Suprapubic skin (tissue), 4 donors: ENCODE results near the gene PPP4R1. TPM values are rescaled to one million over a fixed set of nuclear protein-coding genes. Genes with fewer than 3 reads are reported as not detected.

Experiments used
- DNase-seq, 2 donors: peaks; one replicate each; pipeline ENCODE4 v3.0.0-alpha.2; 2019; ENCODE audit warnings: low spot score in 2 of 2
- H3K27ac ChIP-seq: fragments of 200-600 bp; sonication (generic); one replicate; pipeline ENCODE4 v1.5.1; 2019
- H3K27me3 ChIP-seq: fragments of 200-600 bp; sonication (generic); one replicate; pipeline ENCODE4 v1.5.1; 2019
- H3K36me3 ChIP-seq: fragments of 200-600 bp; sonication (generic); one replicate; pipeline ENCODE4 v1.5.1; 2019
- H3K4me1 ChIP-seq: fragments of 200-600 bp; sonication (generic); one replicate; pipeline ENCODE4 v1.5.1; 2019
- H3K4me3 ChIP-seq: fragments of 200-600 bp; sonication (generic); one replicate; pipeline ENCODE4 v1.5.1; 2019; ENCODE audit warnings: mild to moderate bottlenecking
- H3K9me3 ChIP-seq: fragments of 200-600 bp; sonication (generic); one replicate; pipeline ENCODE4 v1.5.1; 2019
- EP300 ChIP-seq: sonication (generic); formaldehyde crosslinking; IDR thresholded peaks from one replicate; pipeline ENCODE4 v1.6.1; 2017; ENCODE audit warnings: antibody characterized with exemption
- POLR2A ChIP-seq, 2 donors: fragments of 450-650 bp; IDR thresholded peaks; one replicate each; pipeline ENCODE4 v1.6.1; 2017; ENCODE audit warnings: antibody characterized with exemption in 2 of 2, mild to moderate bottlenecking in 2 of 2, moderate library complexity in 2 of 2
- POLR2AphosphoS5 ChIP-seq, 3 donors: sonication (generic); formaldehyde crosslinking; IDR thresholded peaks; one replicate each; pipeline ENCODE4 v1.6.1; 2017; ENCODE audit warnings: antibody characterized with exemption in 3 of 3
- WGBS: methylation state at CpG from one replicate; pipeline ENCODE4 v1.1.5; 2018; 5-methylcytosine and 5-hydroxymethylcytosine counted together
- total RNA-seq, 4 donors: library from RNA; depleted of rRNA; stranded (reverse); fragments of >200 nt; gene quantifications; one replicate each; pipeline ENCODE4 v1.1.0, GENCODE V29; 2016
- TF ChIP-seq, protein P1 (sequence below), 2 donors: fragments of 200-600 bp in 1 of 2; fragments of 450-650 bp in 1 of 2; sonication (generic) in 1 of 2; IDR thresholded peaks; one replicate each; pipeline ENCODE4 v1.5.1; 2016 to 2019; ENCODE audit warnings: antibody characterized with exemption in 2 of 2, mild to moderate bottlenecking in 1 of 2, moderate library complexity in 1 of 2

The PPP4R1 gene
- total RNA-seq, 4 donors from 2014 or later = 82.3 to 153 (median 113) TPM

DNA sequence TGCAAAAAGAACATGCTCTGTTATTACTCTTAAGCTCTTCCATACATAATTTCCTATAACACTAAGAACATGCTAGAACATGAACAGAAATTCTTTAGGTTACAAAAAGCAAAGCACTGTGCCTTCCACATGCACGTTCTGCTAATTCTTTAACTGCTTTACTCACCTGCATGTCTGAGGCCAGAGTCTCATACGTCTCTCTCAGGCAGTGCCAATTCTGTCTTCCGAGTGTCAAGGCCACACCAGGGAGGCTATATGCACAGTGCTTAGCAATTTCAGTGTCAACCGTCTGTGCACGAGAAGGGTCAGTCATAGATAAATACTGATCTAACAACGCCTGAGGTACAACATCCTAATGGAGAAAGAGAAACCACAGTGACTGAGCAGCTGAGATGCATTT, 55.1 kb downstream of the PPP4R1 start:
- peaks cover 75% of the 10 kb centered on the region for H3K36me3 ChIP-seq
- WGBS = 76% methylated on average over 6 of the region's 6 CpGs
- H3K4me3 ChIP-seq = no peak overlapping the region
- peaks cover 21% of the 10 kb centered on the region for H3K4me1 ChIP-seq
- no peak overlapping the region for H3K27ac ChIP-seq
- no peaks in the 10 kb centered on the region for H3K9me3 ChIP-seq
- no peaks in the 10 kb centered on the region for H3K27me3 ChIP-seq
- DNase-seq = no peak
- TF ChIP-seq POLR2AphosphoS5 (IDR thresholded peaks at IDR 0.05) = no peak
- no peak for TF ChIP-seq POLR2A (IDR thresholded peaks at IDR 0.05)
- TF ChIP-seq, protein P1, sequence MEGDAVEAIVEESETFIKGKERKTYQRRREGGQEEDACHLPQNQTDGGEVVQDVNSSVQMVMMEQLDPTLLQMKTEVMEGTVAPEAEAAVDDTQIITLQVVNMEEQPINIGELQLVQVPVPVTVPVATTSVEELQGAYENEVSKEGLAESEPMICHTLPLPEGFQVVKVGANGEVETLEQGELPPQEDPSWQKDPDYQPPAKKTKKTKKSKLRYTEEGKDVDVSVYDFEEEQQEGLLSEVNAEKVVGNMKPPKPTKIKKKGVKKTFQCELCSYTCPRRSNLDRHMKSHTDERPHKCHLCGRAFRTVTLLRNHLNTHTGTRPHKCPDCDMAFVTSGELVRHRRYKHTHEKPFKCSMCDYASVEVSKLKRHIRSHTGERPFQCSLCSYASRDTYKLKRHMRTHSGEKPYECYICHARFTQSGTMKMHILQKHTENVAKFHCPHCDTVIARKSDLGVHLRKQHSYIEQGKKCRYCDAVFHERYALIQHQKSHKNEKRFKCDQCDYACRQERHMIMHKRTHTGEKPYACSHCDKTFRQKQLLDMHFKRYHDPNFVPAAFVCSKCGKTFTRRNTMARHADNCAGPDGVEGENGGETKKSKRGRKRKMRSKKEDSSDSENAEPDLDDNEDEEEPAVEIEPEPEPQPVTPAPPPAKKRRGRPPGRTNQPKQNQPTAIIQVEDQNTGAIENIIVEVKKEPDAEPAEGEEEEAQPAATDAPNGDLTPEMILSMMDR (IDR thresholded peaks at IDR 0.05) = no peak
- no peak for TF ChIP-seq EP300

DNA sequence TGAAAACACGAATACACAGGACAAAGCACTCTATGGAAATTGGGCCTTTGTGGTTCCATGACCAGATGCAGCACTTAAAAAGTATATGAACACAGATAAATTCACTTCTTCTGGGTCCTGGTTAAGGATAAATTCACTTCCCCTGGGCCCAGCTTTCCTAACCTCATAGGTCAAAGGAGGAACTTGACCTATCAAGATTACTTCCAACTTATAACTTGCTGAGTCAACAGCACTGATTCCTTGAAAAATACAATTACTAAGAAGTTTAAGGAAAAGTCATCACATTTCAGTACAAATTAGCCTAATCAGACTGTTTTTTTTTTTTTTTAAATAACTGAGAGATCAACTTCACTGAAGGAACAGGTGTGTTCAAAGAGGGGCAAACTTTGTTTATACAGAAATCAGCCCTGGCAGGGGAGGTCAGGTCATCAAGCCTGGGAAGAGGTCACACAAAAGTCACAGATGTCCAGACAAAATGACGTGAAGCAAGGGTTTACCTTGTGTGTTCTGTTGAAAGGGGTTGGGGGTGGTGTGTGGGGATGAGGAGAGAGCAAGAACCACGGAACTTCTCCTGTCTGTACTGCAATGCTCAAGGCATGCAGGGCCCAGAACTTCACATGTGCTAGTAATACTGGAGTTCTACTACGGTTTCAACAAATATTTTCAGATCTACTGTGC, 55.8 kb downstream of the PPP4R1 start:
- no peak for TF ChIP-seq POLR2AphosphoS5 (IDR thresholded peaks at IDR 0.05)
- no peak for TF ChIP-seq EP300
- TF ChIP-seq, protein P1 (IDR thresholded peaks at IDR 0.05) = no peak
- TF ChIP-seq POLR2A (IDR thresholded peaks at IDR 0.05) = no peak
- Histone ChIP-seq H3K27me3 (no peaks in the 10 kb centered on the region), H3K27ac (no peak overlapping the region), H3K4me1 (peaks cover 19% of the 10 kb centered on the region), H3K4me3 (no peak overlapping the region), H3K36me3 (peaks cover 82% of the 10 kb centered on the region), H3K9me3 (no peaks in the 10 kb centered on the region)
- 75% methylated on average over 4 of the region's 4 CpGs for WGBS
- no peak for DNase-seq

DNA sequence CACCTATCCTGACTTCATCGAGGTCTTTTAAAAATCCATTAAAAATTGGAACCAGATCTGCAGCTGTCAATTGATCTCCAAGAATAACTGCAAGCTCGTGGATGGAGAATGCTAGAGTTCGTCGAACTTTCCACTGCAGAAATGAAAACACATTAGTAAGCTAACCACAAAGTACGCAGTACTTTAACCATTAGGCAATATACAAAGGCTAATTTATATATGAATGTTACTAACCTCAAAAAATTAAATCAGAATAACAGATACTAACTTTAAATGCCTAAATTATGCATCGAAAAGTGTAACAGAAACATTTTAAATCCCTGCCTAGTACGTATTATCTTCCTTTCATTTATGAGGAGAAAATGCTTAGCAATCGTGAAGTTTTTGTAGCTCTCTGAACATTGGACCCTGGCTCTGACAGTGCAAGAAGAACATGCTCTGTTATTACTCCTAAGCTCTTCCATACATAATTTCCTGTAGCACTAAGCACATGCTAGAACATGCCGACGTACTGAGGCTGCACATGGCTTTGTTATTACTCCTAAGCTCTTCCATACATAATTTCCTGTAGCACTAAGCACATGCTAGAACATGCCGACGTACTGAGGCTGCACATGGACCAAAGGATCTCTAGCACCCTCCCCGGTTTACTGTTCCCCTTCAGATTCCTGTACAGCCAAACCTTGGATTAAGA, 57.0 kb downstream of the PPP4R1 start:
- Histone ChIP-seq H3K36me3 (peaks cover 84% of the 10 kb centered on the region), H3K4me3 (no peak overlapping the region), H3K27ac (no peak overlapping the region), H3K4me1 (peaks cover 19% of the 10 kb centered on the region), H3K27me3 (no peaks in the 10 kb centered on the region), H3K9me3 (no peaks in the 10 kb centered on the region)
- DNase-seq = no peak
- 60% methylated on average over 13 of the region's 13 CpGs for WGBS
- TF ChIP-seq POLR2AphosphoS5 (IDR thresholded peaks at IDR 0.05) (no peak), POLR2A (IDR thresholded peaks at IDR 0.05) (no peak), EP300 (no peak)
- TF ChIP-seq, protein P1 (IDR thresholded peaks at IDR 0.05) = no peak

DNA sequence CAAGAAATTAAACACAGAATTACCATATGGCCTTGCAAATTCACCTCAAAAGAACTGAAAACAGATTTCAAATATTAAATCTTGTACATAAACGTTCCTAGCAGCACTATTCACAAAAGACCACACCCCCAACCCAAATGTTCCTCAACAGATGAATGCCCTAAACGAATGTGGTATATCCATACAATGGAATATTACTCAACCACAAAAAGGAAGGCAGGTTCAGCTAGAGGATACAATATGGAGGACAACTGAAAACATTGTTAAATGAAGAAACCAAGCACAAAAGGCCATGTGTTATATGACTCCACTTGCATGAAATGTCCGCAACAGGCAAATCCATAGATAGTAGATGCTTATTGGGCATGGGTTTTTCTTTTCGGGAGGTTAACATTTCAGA, 61.7 kb downstream of the PPP4R1 start:
- 90% methylated on average over 4 of the region's 4 CpGs for WGBS
- Histone ChIP-seq H3K36me3 (peaks cover 95% of the 10 kb centered on the region), H3K9me3 (no peaks in the 10 kb centered on the region), H3K27me3 (no peaks in the 10 kb centered on the region), H3K4me3 (no peak overlapping the region), H3K27ac (no peak overlapping the region), H3K4me1 (peaks cover 6% of the 10 kb centered on the region)
- DNase-seq = no peak
- TF ChIP-seq POLR2AphosphoS5 (IDR thresholded peaks at IDR 0.05) (no peak), POLR2A (IDR thresholded peaks at IDR 0.05) (no peak), EP300 (no peak)
- TF ChIP-seq, protein P1 (IDR thresholded peaks at IDR 0.05) = no peak

DNA sequence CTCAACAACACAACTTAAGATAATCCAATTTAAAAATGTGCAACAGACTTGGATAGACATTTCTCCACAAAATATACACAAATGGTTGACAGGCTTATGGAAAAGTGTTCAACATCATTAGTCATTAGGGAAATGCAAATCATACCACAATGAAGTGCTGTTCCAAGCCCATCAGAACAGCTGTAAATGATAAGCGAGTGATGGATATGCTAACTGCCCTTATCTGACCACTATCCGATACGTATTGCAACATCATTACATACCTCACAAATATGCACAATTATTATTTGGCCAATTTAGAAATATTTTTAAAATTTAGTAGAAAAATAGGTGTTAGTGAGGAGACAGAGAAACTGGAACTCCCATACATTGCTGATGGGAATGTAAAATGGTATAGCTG, 62.2 kb downstream of the PPP4R1 start:
- Histone ChIP-seq H3K4me1 (peaks cover 2% of the 10 kb centered on the region), H3K27me3 (no peaks in the 10 kb centered on the region), H3K4me3 (no peak overlapping the region), H3K27ac (no peak overlapping the region), H3K9me3 (no peaks in the 10 kb centered on the region), H3K36me3 (peaks cover 97% of the 10 kb centered on the region)
- TF ChIP-seq POLR2A (IDR thresholded peaks at IDR 0.05) (no peak), EP300 (no peak), POLR2AphosphoS5 (IDR thresholded peaks at IDR 0.05) (no peak)
- TF ChIP-seq, protein P1 (IDR thresholded peaks at IDR 0.05) = no peak
- DNase-seq = no peak
- WGBS = 93% methylated on average over 3 of the region's 3 CpGs
